CD4-positive, alpha-beta T cell treated with Interleukin-4 for 4 hours (primary cell): ENCODE results near the gene NCS1.
"Not testable (repeated sequence)": the region's sequence is repeated elsewhere in the genome, so short reads cannot be mapped to it uniquely, and the experiment has no call there.

Experiments
- DNase-seq: peaks from one replicate; pipeline ENCODE4 v3.0.0-alpha.2; 2020

NCS1 gene

GRCh38 chr9:130266236-130267098 is 94.3 kb downstream of the NCS1 start:
- DNase-seq: no peak

DNA sequence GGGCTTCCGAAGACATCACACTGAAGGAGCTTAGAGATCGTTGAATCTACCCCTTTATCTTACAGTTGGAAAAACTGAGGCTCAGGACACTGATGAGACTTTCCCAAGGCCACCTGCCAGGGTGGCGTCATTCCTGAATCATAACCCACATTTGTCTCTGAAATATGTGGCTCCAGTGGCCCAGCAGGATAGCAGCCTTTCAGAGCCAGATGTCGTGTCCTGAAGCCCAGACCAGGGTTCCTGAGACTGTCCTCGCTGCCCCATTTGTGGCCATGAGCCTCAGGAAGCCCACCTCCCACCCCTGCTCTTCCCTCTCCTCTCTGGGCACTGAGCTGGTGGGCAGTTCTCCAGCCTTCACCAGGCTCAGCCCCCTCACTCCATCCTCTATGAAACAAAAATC is 95.7 kb downstream of the NCS1 start:
- DNase-seq: no peak

DNA sequence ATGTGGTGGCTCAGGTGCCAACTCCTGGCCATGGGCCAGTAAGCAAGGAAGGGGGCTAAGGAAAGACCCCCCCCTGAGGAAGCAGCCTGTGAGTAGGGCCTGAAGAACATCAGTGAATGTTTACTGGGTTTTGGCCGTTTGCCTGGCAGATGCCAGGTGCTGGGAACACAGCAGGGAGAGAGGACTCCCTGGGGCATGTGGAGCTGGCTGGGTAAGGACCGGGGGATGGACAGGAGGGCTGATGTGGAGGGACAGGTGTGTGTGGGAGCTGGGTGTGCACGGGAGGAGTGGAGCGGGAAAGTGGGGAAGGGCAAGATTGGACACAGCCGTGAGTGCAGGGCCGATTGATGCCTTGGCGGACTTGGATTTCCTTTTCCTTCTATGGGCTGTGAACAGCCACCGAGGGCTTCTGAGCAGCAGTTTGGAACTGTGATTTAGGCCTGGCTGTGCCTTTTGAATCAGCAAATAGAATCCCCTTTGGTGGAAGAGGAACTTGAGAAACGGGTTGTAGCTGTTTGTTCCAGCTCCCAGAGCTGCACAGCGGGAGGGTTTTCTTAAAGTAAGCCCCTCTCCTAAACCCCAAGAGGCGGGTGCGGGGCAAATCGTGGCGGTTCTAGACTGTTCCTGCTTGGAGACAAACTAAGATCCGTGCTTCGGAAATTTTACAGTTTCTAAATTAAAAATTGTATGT is 96.5 kb downstream of the NCS1 start:
- DNase-seq: no peak

GRCh38 chr9:130271473-130271872 is 99.3 kb downstream of the NCS1 start:
- DNase-seq: no peak

GRCh38 chr9:130275156-130275555 is 103.0 kb downstream of the NCS1 start:
- no peak for DNase-seq

DNA sequence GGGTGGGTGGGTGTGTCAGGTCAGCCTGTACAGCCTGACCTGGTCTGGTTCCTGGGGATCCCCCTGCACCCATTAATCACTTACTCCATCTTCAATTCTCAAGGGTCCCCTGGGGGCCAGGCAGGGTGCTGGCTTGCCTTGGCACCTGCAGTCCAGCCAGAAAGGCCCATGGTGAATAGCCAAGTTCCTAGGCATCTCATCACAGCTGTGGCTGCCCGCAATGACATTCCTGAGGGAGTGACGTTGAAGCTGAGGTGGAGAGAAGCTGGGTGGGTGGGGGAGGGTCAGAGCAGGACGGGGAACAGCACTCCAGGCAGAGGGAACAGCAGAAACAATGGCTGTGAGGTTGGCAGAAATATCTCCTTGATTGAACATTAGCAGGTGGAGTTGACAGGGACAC is 103.9 kb downstream of the NCS1 start:
- DNase-seq: no peak

- DNase-seq: no peak
These were observed 104.8 kb downstream of the NCS1 start for GRCh38 chr9:130276955-130277354.

- DNase-seq: not testable (repeated sequence)
These were observed 105.3 kb downstream of the NCS1 start for GRCh38 chr9:130277525-130277924.

DNA sequence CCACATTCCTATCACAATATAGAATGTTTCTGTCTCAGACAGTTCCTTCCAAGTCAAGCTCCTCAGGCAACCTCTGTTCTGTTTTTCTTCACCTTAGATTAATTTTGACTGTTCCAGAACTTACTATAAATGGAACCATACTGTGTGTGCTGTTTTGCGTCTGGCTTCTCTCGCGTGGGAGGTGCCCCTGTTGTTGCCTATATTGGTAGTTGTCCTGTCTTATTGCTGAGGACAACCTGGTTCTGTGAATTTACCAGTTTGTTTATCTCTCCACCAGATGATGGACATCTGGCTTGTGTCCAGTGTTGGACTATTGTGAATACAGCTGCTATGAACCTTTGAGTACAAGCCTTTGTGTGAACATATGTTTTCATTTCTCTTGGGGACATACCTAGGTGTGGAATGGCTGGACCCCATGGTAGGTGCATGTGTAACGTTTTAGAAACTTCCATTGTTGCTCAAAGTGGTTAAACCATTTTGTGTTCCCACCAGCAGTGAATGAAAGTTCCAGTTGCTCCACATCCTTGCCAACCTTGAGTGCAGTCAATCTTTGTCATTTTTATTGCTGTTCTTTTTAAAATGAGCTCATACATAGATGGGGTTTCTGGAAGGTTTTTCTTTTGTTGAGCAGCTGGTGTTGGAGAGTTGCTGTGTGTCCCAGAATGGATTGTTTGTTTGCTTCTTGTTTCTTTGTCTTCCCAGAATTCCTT is 111.5 kb downstream of the NCS1 start:
- DNase-seq: no peak

DNA sequence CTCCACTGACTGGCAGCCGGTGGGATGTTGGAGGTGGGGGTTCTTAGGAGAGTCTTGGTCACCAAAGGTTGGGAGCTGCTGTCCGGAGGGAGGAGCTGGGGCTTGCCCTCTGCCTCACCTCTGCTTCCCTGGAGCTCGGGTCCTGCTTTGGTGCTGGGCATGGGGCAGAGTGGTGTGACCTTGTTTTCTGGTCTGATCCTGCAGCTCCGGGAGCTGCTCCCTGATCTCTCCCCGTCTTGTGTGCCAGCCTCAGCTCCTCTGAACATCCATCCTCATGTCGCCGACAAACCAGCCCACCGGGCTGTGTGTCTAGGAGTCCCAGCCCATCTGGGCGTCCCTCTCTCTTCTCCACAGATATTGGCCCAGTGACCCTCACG is 112.0 kb downstream of the NCS1 start:
- no peak for DNase-seq

DNA sequence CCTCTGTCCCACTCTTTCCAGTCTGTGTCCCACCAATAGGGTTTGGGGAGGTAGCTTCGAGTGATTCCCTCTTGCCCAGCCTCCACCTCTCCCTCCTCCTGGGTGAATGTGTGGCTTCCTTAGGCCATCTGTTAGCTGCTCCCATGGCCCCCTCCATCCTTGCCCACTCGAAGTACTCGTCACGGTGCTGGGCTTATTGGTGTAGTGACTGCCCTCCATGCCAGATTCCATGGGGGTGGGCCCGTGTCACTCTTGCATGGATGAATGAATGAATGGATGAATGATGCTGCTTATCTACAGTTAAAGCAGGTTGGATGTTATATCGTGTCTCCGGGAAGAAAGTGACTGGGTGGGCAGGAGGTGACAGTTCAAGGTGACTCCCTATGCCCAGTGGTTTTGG is 112.5 kb downstream of the NCS1 start:
- no peak for DNase-seq

- no peak for DNase-seq
These were observed 113.1 kb downstream of the NCS1 start for GRCh38 chr9:130285271-130285670.

GRCh38 chr9:130286072-130286770 is 114.0 kb downstream of the NCS1 start:
- no peak for DNase-seq
